GM12874 (cell line): Measurements from ENCODE around the gene TCHHL1.

Experiments used
- TF ChIP-seq, protein P1 (sequence below): IDR thresholded peaks from 2 replicates; pipeline ENCODE4 v1.5.1; 2011; ENCODE audit warnings: low read depth, mild to moderate bottlenecking, control low read depth, low read length, moderate library complexity; ENCODE audit not compliant: insufficient read depth

Gene TCHHL1

DNA sequence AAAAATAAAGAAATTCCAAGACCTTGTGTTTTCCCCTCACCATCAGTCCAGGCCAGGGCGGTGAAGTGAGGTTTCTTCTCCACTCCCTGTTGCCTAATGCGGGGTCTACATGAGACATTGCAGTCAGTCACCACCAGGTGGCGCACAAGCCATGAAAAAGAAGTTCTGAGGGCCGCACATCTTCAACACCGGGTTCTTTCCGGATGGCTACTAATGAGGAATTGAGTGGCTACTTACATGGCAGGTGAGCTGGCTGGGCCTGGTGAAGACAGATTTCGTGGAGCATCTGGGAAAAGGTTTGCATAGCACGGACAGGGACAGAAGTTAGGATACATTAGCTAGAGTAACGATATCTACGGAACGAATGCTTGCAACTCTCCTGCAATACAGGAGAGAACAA is 36.3 kb downstream of the TCHHL1 start:
- TF ChIP-seq, protein P1, sequence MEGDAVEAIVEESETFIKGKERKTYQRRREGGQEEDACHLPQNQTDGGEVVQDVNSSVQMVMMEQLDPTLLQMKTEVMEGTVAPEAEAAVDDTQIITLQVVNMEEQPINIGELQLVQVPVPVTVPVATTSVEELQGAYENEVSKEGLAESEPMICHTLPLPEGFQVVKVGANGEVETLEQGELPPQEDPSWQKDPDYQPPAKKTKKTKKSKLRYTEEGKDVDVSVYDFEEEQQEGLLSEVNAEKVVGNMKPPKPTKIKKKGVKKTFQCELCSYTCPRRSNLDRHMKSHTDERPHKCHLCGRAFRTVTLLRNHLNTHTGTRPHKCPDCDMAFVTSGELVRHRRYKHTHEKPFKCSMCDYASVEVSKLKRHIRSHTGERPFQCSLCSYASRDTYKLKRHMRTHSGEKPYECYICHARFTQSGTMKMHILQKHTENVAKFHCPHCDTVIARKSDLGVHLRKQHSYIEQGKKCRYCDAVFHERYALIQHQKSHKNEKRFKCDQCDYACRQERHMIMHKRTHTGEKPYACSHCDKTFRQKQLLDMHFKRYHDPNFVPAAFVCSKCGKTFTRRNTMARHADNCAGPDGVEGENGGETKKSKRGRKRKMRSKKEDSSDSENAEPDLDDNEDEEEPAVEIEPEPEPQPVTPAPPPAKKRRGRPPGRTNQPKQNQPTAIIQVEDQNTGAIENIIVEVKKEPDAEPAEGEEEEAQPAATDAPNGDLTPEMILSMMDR, result peak; percentile 82

DNA sequence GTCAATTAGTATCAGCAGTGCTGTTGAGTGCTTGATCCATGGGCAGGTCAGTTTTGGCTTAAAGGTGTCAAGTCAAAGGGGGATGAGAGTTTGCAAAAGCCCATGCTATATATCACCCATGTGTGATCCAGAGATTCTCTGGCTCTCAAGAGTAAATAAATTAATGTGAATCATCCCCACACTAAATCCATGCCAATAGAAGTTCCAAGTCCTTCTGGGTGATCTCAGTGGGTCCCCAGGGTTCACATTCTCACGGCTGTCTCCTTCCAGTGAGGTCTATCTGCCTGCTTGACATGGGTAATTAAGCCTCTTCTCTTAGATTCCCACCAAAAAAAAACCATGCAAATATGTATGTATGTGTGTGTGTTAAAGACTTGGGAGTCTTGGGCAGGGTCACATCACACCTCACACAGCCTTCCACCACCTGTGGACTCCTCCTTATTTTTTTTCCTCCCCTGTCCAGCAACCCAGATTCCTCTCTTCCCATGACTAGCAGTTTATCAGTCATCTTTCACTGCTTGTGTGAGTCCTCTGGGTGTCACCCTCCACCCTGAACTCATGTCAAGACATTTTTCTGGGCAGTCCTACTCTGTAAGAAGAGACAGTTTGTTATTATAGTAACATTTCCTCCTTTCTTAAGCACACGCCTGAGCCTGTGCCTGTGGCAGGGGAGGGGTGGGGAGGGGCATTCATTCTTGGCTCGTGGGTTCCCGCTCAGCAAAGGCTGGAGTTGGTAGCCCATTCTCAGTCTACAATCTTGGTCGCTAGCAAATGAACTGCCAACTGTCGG is 37.8 kb downstream of the TCHHL1 start:
- TF ChIP-seq, protein P1, result no peak

GRCh38 chr1:152049291-152050083 is 39.4 kb downstream of the TCHHL1 start:
- TF ChIP-seq, protein P1, result no peak

DNA sequence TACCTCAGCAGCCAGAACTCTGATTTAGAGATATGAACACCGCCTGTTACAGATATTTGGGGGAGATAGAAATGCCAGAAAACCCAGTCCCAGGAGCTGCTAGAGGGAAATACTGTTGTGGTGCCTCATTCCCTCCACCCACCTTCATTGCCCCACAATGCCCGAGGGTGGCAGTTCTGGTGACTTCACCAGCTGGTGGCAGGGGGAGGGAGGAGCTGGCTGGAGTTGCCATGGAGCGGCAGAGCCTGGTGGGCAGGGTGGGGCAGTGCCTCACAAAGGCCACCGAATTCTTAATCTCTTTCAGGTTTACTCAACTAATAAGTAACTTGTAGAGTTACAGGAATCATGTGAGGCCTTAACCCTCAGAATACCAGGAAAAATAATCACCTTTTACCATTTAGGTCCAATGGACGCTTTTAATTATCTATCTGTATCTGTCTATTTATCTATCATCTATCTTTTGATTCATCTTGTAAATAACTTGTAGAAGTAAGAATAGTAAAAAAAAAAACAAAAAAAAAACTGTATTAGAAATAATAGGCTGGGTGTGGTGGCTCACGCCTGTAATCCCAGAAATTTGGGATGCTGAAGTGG is 40.4 kb downstream of the TCHHL1 start:
- TF ChIP-seq, protein P1, result no peak

GRCh38 chr1:152047730-152048415 is 41.0 kb downstream of the TCHHL1 start:
- TF ChIP-seq, protein P1, result peak; percentile 71

DNA sequence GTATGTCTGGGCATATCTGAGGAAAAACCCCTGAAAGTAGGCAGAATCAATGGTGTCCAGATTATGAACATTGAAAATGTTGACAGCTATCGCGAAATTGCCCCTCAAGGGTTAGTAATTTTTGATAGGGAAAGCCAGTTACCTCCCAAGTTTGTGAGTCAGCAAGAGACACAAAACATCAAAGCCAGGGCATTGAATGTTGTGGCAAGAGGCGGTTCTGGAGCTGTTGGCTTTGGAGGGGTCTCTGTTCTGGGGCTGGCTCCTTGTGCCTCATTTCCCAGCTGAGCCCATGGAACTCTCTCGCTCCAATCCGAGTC is 41.5 kb downstream of the TCHHL1 start:
- TF ChIP-seq, protein P1, result no peak

- TF ChIP-seq, protein P1, result no peak
Measured at GRCh38 chr1:152044386-152044785, 44.5 kb downstream of the TCHHL1 start.
